SK-N-SH (cell line): ENCODE data around the gene ME3. TPM values are rescaled to one million over a fixed set of nuclear protein-coding genes. Genes with fewer than 3 reads are reported as not detected.

ENCODE experiments used
- CTCF ChIA-PET: fragments of 300-600, 350-600 bp; formaldehyde crosslinking; extraction: SDS; loops from one replicate; lab custom pipeline; 2021; lab: Yijun Ruan, JAX
- POLR2A ChIA-PET: fragments of 350-600 bp; sonication (Branson Sonifier 250); formaldehyde crosslinking; extraction: SDS; loops from one replicate; lab custom pipeline; 2020; ENCODE audit warnings: antibody characterized with exemption, inconsistent platforms; lab: Yijun Ruan, JAX
- DNase-seq: peaks from one replicate; pipeline ENCODE4 v3.0.0; 2012
- H2AFZ ChIP-seq: fragments of 200-600 bp; sonication (generic); 2 replicates; pipeline ENCODE4 v1.8.1; 2016; ENCODE audit warnings: antibody characterized with exemption, mild to moderate bottlenecking, low read depth
- H3F3A ChIP-seq: fragments of 200-600 bp; sonication (generic); replicated peaks from 2 replicates; pipeline ENCODE3; 2016; ENCODE audit warnings: antibody characterized with exemption, mild to moderate bottlenecking; ENCODE audit not compliant: insufficient read depth
- H3K27ac ChIP-seq, 2 experiments: fragments of 200-500 bp in 1 of 2; fragments of 200-600 bp in 1 of 2; sonication (Bioruptor generic) in 1 of 2; sonication (generic), shearing (Covaris generic) in 1 of 2; 2 replicates each; pipeline versions ENCODE4 v1.5.1 to v1.6.1; 2014 to 2016; ENCODE audit warnings: low read depth in 2 of 2, inconsistent platforms in 1 of 2, low read length in 1 of 2, mild to moderate bottlenecking in 1 of 2, mixed read lengths in 1 of 2
- H3K27me3 ChIP-seq: fragments of 200-600 bp; sonication (generic), shearing (Covaris generic); 2 replicates; pipeline ENCODE4 v1.6.1; 2016; ENCODE audit warnings: mixed run types; ENCODE audit not compliant: insufficient read depth
- H3K36me3 ChIP-seq, 2 experiments: fragments of 200-500 bp in 1 of 2; fragments of 200-600 bp in 1 of 2; sonication (Bioruptor generic) in 1 of 2; sonication (generic) in 1 of 2; replicated peaks in 1 of 2; 2 replicates each; pipeline versions ENCODE3 to v1.5.1; 2014 to 2016; ENCODE audit warnings: low read length in 1 of 2, mild to moderate bottlenecking in 1 of 2; ENCODE audit not compliant: insufficient read depth in 2 of 2, control insufficient read depth in 1 of 2
- H3K4me1 ChIP-seq, 2 experiments: fragments of 200-500 bp in 1 of 2; fragments of 200-600 bp in 1 of 2; sonication (Bioruptor generic) in 1 of 2; sonication (generic), shearing (Covaris generic) in 1 of 2; 2 replicates each; pipeline versions ENCODE4 v1.5.1 to v1.6.1; 2014 to 2016; ENCODE audit warnings: low read depth in 1 of 2, low read length in 1 of 2, mixed run types in 1 of 2; ENCODE audit not compliant: insufficient read depth in 2 of 2, control insufficient read depth in 1 of 2
- H3K4me2 ChIP-seq: fragments of 200-600 bp; sonication (generic), shearing (Covaris generic); 2 replicates; pipeline ENCODE4 v1.6.1; 2017; ENCODE audit warnings: mixed run types
- H3K4me3 ChIP-seq, 2 experiments: fragments of 200-500 bp in 1 of 2; fragments of 200-600 bp in 1 of 2; sonication (Bioruptor generic) in 1 of 2; sonication (generic), shearing (Covaris generic) in 1 of 2; 2 replicates each; pipeline versions ENCODE4 v1.5.1 to v1.8.1; 2014 to 2016; ENCODE audit warnings: low read depth in 2 of 2, inconsistent platforms in 1 of 2, low read length in 1 of 2, mild to moderate bottlenecking in 1 of 2, mixed read lengths in 1 of 2, moderate library complexity in 1 of 2
- H3K79me2 ChIP-seq: fragments of 200-600 bp; sonication (generic); 2 replicates; pipeline ENCODE4 v1.8.1; 2017; ENCODE audit warnings: mild to moderate bottlenecking; ENCODE audit not compliant: insufficient read depth
- H3K9ac ChIP-seq: fragments of 200-600 bp; sonication (generic); 2 replicates; pipeline ENCODE4 v1.6.1; 2017; ENCODE audit warnings: mixed run types
- H3K9me2 ChIP-seq: fragments of 200-600 bp; sonication (generic); 2 replicates; pipeline ENCODE4 v1.6.1; 2017; ENCODE audit warnings: mixed run types
- H3K9me3 ChIP-seq: fragments of 200-600 bp; sonication (generic); 2 replicates; pipeline ENCODE4 v1.6.1; 2017; ENCODE audit warnings: mixed run types, mild to moderate bottlenecking, moderate library complexity
- H4K20me1 ChIP-seq: fragments of 200-600 bp; sonication (generic); 2 replicates; pipeline ENCODE4 v1.6.1; 2017; ENCODE audit warnings: mild to moderate bottlenecking, mixed run types; ENCODE audit not compliant: insufficient read depth
- ELF1 ChIP-seq: IDR thresholded peaks from 2 replicates; pipeline ENCODE4 v1.4.0; 2012
- JUND ChIP-seq: IDR thresholded peaks from 2 replicates; pipeline ENCODE4 v1.4.0; 2012
- MXI1 ChIP-seq: IDR thresholded peaks from 2 replicates; pipeline ENCODE4 v1.6.1; 2012; ENCODE audit warnings: mild to moderate bottlenecking, low read depth, low read length, improper control_type of control experiment
- NFIC ChIP-seq: IDR thresholded peaks from 2 replicates; pipeline ENCODE4 v1.4.0; 2012; ENCODE audit warnings: borderline replicate concordance
- NRF1 ChIP-seq: IDR thresholded peaks from 2 replicates; pipeline ENCODE4 v1.6.1; 2012; ENCODE audit warnings: low read depth, mild to moderate bottlenecking, low read length
- POLR2AphosphoS5 ChIP-seq: IDR thresholded peaks from 2 replicates; pipeline ENCODE4 v1.6.1; 2012; ENCODE audit warnings: low read depth, low read length
- RCOR1 ChIP-seq: fragments of 150-350 bp; IDR thresholded peaks from 2 replicates; pipeline ENCODE4 v1.6.1; 2017; ENCODE audit warnings: antibody characterized with exemption, low read length
- RFX5 ChIP-seq: IDR thresholded peaks from 2 replicates; pipeline ENCODE4 v1.6.1; 2012; ENCODE audit warnings: mild to moderate bottlenecking, improper control_type of control experiment, low read length
- RXRA ChIP-seq: IDR thresholded peaks from 2 replicates; pipeline ENCODE4 v1.4.0; 2012; ENCODE audit warnings: low read depth, mild to moderate bottlenecking, borderline replicate concordance
- SMC3 ChIP-seq: IDR thresholded peaks from 2 replicates; pipeline ENCODE4 v1.6.1; 2012; ENCODE audit warnings: low read depth, low read length, improper control_type of control experiment
- TEAD4 ChIP-seq: IDR thresholded peaks from 2 replicates; pipeline ENCODE4 v1.4.0; 2012; ENCODE audit warnings: mild to moderate bottlenecking, borderline replicate concordance; ENCODE audit not compliant: insufficient read depth
- YY1 ChIP-seq: IDR thresholded peaks from 2 replicates; pipeline ENCODE4 v1.4.0; 2012; ENCODE audit warnings: low read depth, mild to moderate bottlenecking
- ZBTB33 ChIP-seq: IDR thresholded peaks from 2 replicates; pipeline ENCODE4 v1.4.0; 2012; ENCODE audit warnings: low read depth, borderline replicate concordance
- WGBS: methylation state at CpG from one replicate; pipeline ENCODE4 v1.1.6; 2017; ENCODE audit warnings: low lambda C conversion rate; 5-methylcytosine and 5-hydroxymethylcytosine counted together
- polyA plus RNA-seq, 3 experiments: library from polyadenylated mRNA; depleted of rRNA; stranded (reverse); fragments of >200 nt; gene quantifications; 2 replicates each; pipeline ENCODE4 v1.2.3, GENCODE V29; 2012
- TF ChIP-seq, protein P1 (sequence below): fragments of 200-600 bp; sonication (generic); IDR thresholded peaks from 2 replicates; pipeline ENCODE4 v1.6.1; 2017; ENCODE audit warnings: antibody characterized with exemption, mild to moderate bottlenecking, moderate library complexity
- TF ChIP-seq, protein P2 (sequence below): IDR thresholded peaks from 2 replicates; pipeline ENCODE4 v1.6.1; 2012; ENCODE audit warnings: mild to moderate bottlenecking, low read depth, low read length, moderate library complexity

Gene ME3
- polyA plus RNA-seq, 1 of the 3 experiments (the other 2 are of a cell fraction) = 22.0 TPM

GRCh38 chr11:86565801-86566312, 106.6 kb downstream of the ME3 start:
- H3K36me3 ChIP-seq = no peaks in the 10 kb centered on the region
- H3K79me2 ChIP-seq = no peaks in the 10 kb centered on the region
- peaks cover 0 to 9% of the 10 kb centered on the region in 2 experiments; a peak in 1 of 4 replicates for H3K4me1 ChIP-seq
- H4K20me1 ChIP-seq = no peaks in the 10 kb centered on the region
- no peaks in the 10 kb centered on the region for H3K9me2 ChIP-seq
- no peak overlapping the region for H2AFZ ChIP-seq
- H3K9ac ChIP-seq = no peak overlapping the region
- TF ChIP-seq RFX5 (no peak), ZBTB33 (no peak), YY1 (no peak)
- TF ChIP-seq, protein P1, sequence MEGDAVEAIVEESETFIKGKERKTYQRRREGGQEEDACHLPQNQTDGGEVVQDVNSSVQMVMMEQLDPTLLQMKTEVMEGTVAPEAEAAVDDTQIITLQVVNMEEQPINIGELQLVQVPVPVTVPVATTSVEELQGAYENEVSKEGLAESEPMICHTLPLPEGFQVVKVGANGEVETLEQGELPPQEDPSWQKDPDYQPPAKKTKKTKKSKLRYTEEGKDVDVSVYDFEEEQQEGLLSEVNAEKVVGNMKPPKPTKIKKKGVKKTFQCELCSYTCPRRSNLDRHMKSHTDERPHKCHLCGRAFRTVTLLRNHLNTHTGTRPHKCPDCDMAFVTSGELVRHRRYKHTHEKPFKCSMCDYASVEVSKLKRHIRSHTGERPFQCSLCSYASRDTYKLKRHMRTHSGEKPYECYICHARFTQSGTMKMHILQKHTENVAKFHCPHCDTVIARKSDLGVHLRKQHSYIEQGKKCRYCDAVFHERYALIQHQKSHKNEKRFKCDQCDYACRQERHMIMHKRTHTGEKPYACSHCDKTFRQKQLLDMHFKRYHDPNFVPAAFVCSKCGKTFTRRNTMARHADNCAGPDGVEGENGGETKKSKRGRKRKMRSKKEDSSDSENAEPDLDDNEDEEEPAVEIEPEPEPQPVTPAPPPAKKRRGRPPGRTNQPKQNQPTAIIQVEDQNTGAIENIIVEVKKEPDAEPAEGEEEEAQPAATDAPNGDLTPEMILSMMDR = no peak
- WGBS = 100% methylated on average over 2 of the region's 2 CpGs
- H3K4me2 ChIP-seq = no peak overlapping the region
- no peak for DNase-seq
- ChIA-PET CTCF (interaction anchor here (1.0 kb wide), 1 partner anchor 16 kb away, joined by 3 read pairs; no protein-coding TSS in a partner anchor), POLR2A (no interaction called here)
- H3K9me3 ChIP-seq = 0 out of 2 replicates have a peak, but pooled peaks cover 7% of the 10 kb centered on the region
- H3F3A ChIP-seq = peaks cover 5% of the 10 kb centered on the region
- H3K27me3 ChIP-seq = no peaks in the 10 kb centered on the region
- no peak overlapping the region for H3K4me3 ChIP-seq
- H3K27ac ChIP-seq = no peak overlapping the region

GRCh38 chr11:86565388-86565787, 107.0 kb downstream of the ME3 start:
- H3K9ac ChIP-seq = no peak overlapping the region
- no peaks in the 10 kb centered on the region for H3K9me2 ChIP-seq
- no peak overlapping the region for H3K4me2 ChIP-seq
- no peaks in the 10 kb centered on the region for H4K20me1 ChIP-seq
- DNase-seq = no peak
- 81% methylated on average over 1 of the region's 1 CpG for WGBS
- no peak overlapping the region for H2AFZ ChIP-seq
- peaks cover 0 to 9% of the 10 kb centered on the region in 2 experiments; a peak in 1 of 4 replicates for H3K4me1 ChIP-seq
- no peaks in the 10 kb centered on the region for H3K27me3 ChIP-seq
- no peaks in the 10 kb centered on the region for H3K36me3 ChIP-seq
- H3K4me3 ChIP-seq = no peak overlapping the region
- peaks cover 5% of the 10 kb centered on the region for H3F3A ChIP-seq
- H3K27ac ChIP-seq = no peak overlapping the region
- H3K9me3 ChIP-seq = 0 out of 2 replicates have a peak, but pooled peaks cover 7% of the 10 kb centered on the region
- H3K79me2 ChIP-seq = no peaks in the 10 kb centered on the region
- ChIA-PET POLR2A (no interaction called here), CTCF (interaction anchor here (1.0 kb wide), 1 partner anchor 15 kb away, joined by 3 read pairs; no protein-coding TSS in a partner anchor)
- TF ChIP-seq NFIC (no peak), SMC3 (no peak), POLR2AphosphoS5 (no peak), ELF1 (no peak), RCOR1 (no peak), TEAD4 (no peak), RXRA (no peak), ZBTB33 (no peak), NRF1 (no peak), JUND (no peak), MXI1 (no peak)
- TF ChIP-seq, protein P1 = no peak
- TF ChIP-seq, protein P2, sequence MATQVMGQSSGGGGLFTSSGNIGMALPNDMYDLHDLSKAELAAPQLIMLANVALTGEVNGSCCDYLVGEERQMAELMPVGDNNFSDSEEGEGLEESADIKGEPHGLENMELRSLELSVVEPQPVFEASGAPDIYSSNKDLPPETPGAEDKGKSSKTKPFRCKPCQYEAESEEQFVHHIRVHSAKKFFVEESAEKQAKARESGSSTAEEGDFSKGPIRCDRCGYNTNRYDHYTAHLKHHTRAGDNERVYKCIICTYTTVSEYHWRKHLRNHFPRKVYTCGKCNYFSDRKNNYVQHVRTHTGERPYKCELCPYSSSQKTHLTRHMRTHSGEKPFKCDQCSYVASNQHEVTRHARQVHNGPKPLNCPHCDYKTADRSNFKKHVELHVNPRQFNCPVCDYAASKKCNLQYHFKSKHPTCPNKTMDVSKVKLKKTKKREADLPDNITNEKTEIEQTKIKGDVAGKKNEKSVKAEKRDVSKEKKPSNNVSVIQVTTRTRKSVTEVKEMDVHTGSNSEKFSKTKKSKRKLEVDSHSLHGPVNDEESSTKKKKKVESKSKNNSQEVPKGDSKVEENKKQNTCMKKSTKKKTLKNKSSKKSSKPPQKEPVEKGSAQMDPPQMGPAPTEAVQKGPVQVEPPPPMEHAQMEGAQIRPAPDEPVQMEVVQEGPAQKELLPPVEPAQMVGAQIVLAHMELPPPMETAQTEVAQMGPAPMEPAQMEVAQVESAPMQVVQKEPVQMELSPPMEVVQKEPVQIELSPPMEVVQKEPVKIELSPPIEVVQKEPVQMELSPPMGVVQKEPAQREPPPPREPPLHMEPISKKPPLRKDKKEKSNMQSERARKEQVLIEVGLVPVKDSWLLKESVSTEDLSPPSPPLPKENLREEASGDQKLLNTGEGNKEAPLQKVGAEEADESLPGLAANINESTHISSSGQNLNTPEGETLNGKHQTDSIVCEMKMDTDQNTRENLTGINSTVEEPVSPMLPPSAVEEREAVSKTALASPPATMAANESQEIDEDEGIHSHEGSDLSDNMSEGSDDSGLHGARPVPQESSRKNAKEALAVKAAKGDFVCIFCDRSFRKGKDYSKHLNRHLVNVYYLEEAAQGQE = no peak
